HUES64 (cell line): ENCODE measurements around the gene ELFN2.

ENCODE experiments used
- H3K27ac ChIP-seq: 2 replicates; pipeline ENCODE4 v1.7.0; 2013; ENCODE audit warnings: low read depth, low read length, inconsistent platforms
- H3K27me3 ChIP-seq: 2 replicates; pipeline ENCODE4 v1.6.1; 2013; ENCODE audit warnings: mild to moderate bottlenecking, low read length; ENCODE audit not compliant: insufficient read depth
- H3K36me3 ChIP-seq: 2 replicates; pipeline ENCODE4 v1.6.1; 2013; ENCODE audit warnings: mild to moderate bottlenecking, low read length; ENCODE audit not compliant: insufficient read depth
- H3K4me1 ChIP-seq: 2 replicates; pipeline ENCODE4 v1.6.1; 2013; ENCODE audit warnings: mild to moderate bottlenecking, low read length, moderate library complexity; ENCODE audit not compliant: insufficient read depth
- H3K4me3 ChIP-seq: 2 replicates; pipeline ENCODE4 v1.5.1; 2013; ENCODE audit warnings: mild to moderate bottlenecking, low read length, moderate library complexity
- H3K9ac ChIP-seq: 2 replicates; pipeline ENCODE4 v1.6.1; 2013; ENCODE audit warnings: mild to moderate bottlenecking, low read depth, low read length
- H3K9me3 ChIP-seq: 2 replicates; pipeline ENCODE4 v1.6.1; 2013; ENCODE audit warnings: low read depth, low read length; ENCODE audit not compliant: insufficient read depth
- WGBS: fragments of 150-250, 120-280 bp; methylation state at CpG from one replicate; pipeline ENCODE4 v1.1.7; 2013; ENCODE audit warnings: missing lambda C conversion rate; 5-methylcytosine and 5-hydroxymethylcytosine counted together

The ELFN2 gene

DNA sequence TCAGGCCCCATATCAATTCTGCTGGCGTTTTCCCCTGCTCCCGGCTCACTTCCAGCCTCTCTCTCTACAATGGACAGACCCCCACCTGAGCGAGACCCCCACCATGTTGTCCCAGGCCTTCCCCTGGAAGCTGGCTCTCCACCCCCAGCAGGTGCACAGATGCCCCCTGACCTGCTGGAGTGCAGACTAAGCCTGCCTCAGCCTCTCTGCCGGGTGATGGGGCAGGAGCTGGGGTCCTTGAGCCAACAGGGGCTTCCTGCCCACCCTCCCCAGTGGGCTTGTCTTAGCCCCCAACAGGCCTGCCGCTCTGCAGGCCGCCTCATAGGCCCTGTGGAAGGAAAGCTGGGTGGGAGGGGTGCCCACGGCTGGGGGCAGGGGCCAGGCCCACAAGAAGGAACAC, 10.0 kb downstream of the ELFN2 start:
- 80% methylated on average over 7 of the region's 7 CpGs for WGBS
- no peaks in the 10 kb centered on the region for H3K9me3 ChIP-seq
- H3K4me1 ChIP-seq = peaks cover 5% of the 10 kb centered on the region; the same call in 1 of the 2 replicates
- no peak overlapping the region for H3K27ac ChIP-seq
- H3K36me3 ChIP-seq = no peaks in the 10 kb centered on the region
- peaks cover 33% of the 10 kb centered on the region for H3K27me3 ChIP-seq
- H3K9ac ChIP-seq = no peak overlapping the region
- no peak overlapping the region for H3K4me3 ChIP-seq

DNA sequence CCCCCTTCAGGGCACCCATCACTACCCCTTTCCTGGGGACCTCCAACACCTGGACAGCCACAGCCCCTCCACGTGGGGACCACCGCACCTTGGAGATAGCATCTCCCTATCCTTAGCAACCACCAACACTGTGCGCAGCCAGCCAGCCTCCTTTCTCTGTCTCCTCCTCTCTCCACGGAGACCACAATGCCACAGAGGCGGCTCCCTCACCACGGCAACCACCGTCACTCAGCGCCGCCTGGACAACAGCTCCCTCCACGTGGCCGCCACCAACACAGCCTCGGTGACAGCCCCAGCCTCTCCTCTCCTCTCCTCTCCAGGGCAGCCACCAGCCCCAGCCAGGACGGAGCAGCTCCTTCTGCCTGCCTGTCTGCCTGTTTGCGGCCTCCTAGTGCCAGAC, 10.5 kb downstream of the ELFN2 start:
- WGBS = 60% methylated on average over 14 of the region's 14 CpGs
- Histone ChIP-seq H3K9ac (no peak overlapping the region), H3K9me3 (no peaks in the 10 kb centered on the region)

DNA sequence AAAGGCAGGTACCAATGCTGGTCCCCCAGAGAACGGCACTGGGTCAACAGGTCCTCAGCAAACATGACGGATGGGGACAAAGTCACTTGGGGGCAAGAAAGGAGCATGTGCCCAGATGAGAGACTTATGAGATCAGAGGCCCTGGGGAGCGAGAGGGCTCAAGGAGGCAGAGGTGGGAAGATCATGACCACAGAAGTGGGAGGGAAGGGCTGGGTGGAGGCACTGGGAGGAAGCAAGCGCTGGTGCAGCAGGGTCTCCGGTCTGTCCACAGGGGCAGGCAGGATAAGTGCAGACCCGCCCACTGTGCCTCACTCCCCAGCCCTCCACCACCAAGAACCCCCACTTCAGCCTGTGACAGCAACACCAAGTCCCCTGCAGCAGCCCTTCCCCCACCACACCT, 10.9 kb downstream of the ELFN2 start:
- no peak overlapping the region for H3K27ac ChIP-seq
- H3K4me1 ChIP-seq = peaks cover 5% of the 10 kb centered on the region; the same call in 1 of the 2 replicates
- no peak overlapping the region for H3K9ac ChIP-seq
- WGBS = 86% methylated on average over 6 of the region's 6 CpGs
- H3K9me3 ChIP-seq = no peaks in the 10 kb centered on the region
- H3K36me3 ChIP-seq = no peaks in the 10 kb centered on the region
- peaks cover 26% of the 10 kb centered on the region for H3K27me3 ChIP-seq
- H3K4me3 ChIP-seq = no peak overlapping the region

More for the DNA sequence above, 10.5 kb downstream of the ELFN2 start:
- Histone ChIP-seq H3K27me3 (peaks cover 30% of the 10 kb centered on the region), H3K4me1 (peaks cover 5% of the 10 kb centered on the region; the same call in 1 of the 2 replicates), H3K36me3 (no peaks in the 10 kb centered on the region), H3K27ac (no peak overlapping the region), H3K4me3 (no peak overlapping the region)

DNA sequence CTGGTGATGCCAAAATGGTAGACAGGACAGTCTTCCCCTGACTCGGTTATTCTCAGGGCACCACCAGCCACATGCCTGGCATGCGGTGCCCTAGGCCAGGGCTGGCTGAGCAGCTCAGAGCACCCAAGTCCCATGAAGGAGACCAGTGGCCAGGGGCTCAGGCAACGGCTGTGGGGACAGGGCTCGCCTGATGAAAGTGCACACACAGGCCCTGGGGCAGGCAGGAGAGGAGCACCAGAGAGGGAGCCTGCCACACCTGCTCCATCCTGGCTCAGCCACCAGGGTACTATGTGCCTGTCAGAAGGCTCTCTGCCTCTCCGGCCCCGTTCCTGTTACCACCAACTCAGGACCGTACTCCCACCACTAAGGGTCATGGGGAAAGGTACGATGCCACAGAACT, 12.1 kb downstream of the ELFN2 start:
- Histone ChIP-seq H3K36me3 (no peaks in the 10 kb centered on the region), H3K4me3 (no peak overlapping the region), H3K4me1 (peaks cover 5% of the 10 kb centered on the region; the same call in 1 of the 2 replicates), H3K9ac (no peak overlapping the region), H3K9me3 (no peaks in the 10 kb centered on the region), H3K27me3 (peaks cover 14% of the 10 kb centered on the region), H3K27ac (no peak overlapping the region)
- 92% methylated on average over 8 of the region's 8 CpGs for WGBS

DNA sequence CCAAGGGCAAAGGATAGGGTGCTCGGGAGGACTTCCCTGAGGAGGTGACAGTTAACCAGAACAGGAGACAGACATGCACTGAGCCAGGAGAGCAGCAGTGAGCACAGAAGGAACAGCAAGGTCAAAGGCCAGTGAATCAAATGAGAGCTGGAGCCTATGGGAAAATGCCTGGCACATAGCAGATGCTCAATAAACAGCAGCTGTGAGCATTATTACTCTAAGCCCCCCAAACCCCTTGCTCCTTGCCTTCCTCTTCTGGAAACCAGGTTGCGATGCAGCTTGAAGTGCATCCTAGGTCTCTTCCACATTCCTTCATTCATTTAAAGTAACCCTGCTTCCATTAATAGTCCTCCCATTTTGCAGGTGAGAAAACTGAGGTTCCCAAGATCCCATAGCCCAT, 13.0 kb downstream of the ELFN2 start:
- peaks cover 3% of the 10 kb centered on the region; the same call in 1 of the 2 replicates for H3K4me1 ChIP-seq
- H3K4me3 ChIP-seq = no peak overlapping the region
- H3K27me3 ChIP-seq = peaks cover 7% of the 10 kb centered on the region
- H3K27ac ChIP-seq = no peak overlapping the region
- WGBS = 89% methylated on average over 2 of the region's 2 CpGs
- no peak overlapping the region for H3K9ac ChIP-seq
- no peaks in the 10 kb centered on the region for H3K9me3 ChIP-seq
- H3K36me3 ChIP-seq = no peaks in the 10 kb centered on the region

DNA sequence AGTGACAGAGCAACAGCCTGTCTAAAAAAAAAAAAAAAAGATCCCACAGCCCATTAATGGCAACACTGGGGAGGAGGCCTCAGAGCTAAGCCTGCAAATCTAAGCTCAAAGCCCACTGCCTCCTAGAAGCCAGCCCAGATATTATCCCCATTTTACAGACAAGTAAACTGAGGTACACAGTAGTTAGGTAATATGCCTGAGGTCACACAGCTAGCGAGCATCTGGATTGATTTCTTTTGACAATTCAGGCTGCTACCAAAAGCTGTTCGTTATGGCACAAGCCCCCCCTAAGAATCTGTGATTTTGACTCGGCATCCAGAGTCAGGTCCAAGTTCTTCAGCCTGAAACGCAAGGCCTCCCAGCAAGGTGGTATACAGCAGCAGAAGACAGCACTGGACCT, 13.7 kb downstream of the ELFN2 start:
- Histone ChIP-seq H3K27ac (no peak overlapping the region), H3K4me1 (no peaks in the 10 kb centered on the region), H3K4me3 (no peak overlapping the region), H3K27me3 (0 out of 2 replicates have a peak, but pooled peaks cover under 1% of the 10 kb centered on the region), H3K36me3 (no peaks in the 10 kb centered on the region), H3K9ac (no peak overlapping the region), H3K9me3 (no peaks in the 10 kb centered on the region)
- 90% methylated on average over 4 of the region's 4 CpGs for WGBS

DNA sequence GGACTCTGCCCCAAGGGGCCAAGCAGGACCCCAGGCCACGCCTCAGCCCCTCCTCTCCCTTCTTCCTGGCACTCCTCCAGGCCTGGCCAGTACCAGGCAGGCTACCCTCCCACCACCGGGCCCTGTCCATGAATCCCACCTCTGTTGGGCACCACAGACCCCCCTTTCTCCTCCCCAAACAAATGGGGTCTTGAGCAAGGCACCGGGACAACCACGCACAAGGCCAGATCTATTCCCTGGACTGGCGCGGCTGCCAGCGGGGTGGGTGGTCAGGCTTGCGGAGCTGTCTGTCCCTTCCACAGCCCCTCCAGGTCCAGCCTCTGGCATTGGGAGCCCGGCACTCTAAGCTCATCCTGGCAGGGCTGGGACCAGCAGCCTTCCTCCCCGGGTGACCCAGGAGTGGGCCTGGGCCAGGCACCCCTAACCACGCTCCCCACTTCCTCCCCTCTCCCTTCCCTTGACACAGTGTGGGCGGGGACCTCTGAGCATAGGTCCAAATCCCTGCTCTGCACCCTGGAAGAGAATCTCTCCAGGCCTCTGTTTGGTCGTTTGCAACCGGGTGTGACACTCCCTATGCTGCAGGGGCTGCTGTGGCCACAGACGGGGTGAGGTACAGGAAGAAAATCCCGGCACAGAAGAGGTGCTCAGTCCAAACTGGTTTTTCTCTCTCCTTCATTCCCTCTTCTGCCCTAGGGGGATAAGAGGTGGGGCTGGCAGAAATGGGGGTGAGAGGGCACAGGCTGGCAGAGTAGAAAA, 14.6 kb downstream of the ELFN2 start:
- no peaks in the 10 kb centered on the region for H3K36me3 ChIP-seq
- no peak overlapping the region for H3K9ac ChIP-seq
- 85% methylated on average over 16 of the region's 16 CpGs for WGBS
- no peaks in the 10 kb centered on the region for H3K4me1 ChIP-seq
- H3K9me3 ChIP-seq = no peaks in the 10 kb centered on the region
- H3K4me3 ChIP-seq = no peak overlapping the region
- H3K27ac ChIP-seq = no peak overlapping the region
- H3K27me3 ChIP-seq = no peaks in the 10 kb centered on the region

DNA sequence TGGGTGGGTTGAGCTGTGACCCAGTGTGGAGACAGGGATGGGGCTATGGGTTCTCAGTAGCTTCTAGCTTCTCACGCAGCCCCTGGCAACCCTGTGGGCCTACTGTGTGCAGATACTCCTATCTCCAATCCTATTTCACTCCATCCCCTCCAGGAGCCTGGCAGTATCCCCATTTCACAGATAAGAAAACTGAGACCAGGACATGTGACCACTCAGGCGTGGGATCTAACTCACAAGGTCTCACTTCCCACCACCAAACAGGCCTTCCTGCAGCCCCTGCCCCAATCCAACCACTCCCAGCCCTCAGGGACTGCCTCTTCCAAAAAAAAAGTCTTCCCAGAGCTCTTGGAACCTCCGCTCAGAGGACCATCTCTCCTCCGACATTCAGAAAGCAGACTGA, 15.6 kb downstream of the ELFN2 start:
- Histone ChIP-seq H3K9ac (no peak overlapping the region), H3K36me3 (no peaks in the 10 kb centered on the region), H3K27me3 (no peaks in the 10 kb centered on the region), H3K9me3 (no peaks in the 10 kb centered on the region), H3K4me1 (no peaks in the 10 kb centered on the region), H3K27ac (no peak overlapping the region), H3K4me3 (no peak overlapping the region)
- WGBS = 88% methylated on average over 4 of the region's 4 CpGs

DNA sequence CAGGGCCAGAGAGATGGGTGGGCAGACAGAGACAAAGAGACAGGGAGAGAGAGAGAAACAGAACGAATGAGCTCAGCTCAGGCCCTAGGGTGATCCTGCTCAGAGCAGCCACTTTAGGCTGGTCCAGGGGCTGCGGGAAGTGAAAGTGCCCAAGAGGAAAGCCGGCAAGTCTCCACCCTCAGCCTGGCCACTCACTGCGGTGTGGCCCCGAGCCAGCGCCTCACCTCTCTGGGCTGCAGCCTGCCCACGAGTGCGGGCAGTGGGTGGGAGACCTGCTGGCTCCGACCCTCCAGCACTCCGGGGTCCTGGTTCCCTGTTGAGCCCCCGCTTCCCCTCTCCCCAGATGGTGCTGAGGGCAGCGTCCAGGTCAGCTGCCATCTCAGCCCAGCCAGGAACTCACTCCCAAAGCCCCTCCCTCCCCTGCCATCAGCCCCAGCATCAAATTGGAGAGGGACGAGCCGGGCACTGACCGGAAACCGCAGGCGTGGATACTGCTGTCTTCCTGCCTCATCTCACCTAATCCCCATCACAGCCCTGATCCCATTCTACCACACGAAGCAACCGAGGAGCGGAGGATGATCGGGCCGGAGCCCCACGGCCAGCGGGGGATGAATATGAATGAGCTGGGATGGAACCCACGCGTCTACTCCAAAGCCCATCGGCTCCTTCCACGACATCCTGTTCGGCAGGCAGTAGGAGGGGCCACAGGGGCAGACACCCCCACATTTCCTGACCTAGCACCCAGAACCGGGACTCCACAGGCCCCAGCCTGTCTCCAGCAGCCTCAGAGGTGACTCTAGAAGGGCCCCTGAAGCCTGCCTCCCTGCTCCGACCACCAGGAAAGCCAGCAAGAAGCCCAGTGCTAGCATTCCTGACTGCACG, 16.9 kb downstream of the ELFN2 start:
- Histone ChIP-seq H3K27ac (no peak overlapping the region), H3K9ac (no peak overlapping the region), H3K9me3 (no peaks in the 10 kb centered on the region), H3K27me3 (no peaks in the 10 kb centered on the region), H3K36me3 (no peaks in the 10 kb centered on the region), H3K4me3 (no peak overlapping the region), H3K4me1 (no peaks in the 10 kb centered on the region)
- WGBS = 79% methylated on average over 32 of the region's 32 CpGs

DNA sequence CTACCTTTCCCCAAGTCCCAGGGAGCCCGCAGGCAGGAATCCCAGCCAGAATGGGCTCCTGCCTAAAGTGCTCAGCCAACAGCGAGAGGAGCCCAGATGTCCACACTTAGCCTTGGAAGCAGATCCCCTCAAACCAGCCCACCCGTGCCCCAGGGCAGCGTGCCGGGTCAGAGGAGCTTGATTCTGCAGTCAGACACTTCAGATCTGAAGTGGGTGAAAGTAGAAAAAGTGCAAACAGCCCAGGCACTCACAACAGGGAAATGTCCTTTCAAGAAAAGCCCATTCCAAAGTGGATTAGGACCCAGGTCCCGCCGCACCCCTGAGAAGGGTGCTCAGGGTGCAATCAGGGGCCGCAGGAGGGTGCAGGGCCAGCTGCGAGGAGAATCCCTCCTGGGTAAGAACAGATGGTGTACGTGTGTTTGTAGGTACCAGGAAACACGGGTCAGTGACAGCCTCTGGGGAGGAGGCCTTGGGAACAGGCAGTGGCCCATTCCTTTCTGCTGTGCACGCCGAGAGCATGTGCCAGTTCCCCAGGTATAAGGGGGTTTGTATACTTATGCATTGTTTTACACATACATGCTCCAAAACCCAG, 17.7 kb downstream of the ELFN2 start:
- no peaks in the 10 kb centered on the region for H3K9me3 ChIP-seq
- H3K36me3 ChIP-seq = no peaks in the 10 kb centered on the region
- WGBS = 91% methylated on average over 13 of the region's 13 CpGs
- no peaks in the 10 kb centered on the region for H3K27me3 ChIP-seq
- H3K4me1 ChIP-seq = no peaks in the 10 kb centered on the region
- H3K4me3 ChIP-seq = no peak overlapping the region
- H3K27ac ChIP-seq = no peak overlapping the region
- no peak overlapping the region for H3K9ac ChIP-seq

DNA sequence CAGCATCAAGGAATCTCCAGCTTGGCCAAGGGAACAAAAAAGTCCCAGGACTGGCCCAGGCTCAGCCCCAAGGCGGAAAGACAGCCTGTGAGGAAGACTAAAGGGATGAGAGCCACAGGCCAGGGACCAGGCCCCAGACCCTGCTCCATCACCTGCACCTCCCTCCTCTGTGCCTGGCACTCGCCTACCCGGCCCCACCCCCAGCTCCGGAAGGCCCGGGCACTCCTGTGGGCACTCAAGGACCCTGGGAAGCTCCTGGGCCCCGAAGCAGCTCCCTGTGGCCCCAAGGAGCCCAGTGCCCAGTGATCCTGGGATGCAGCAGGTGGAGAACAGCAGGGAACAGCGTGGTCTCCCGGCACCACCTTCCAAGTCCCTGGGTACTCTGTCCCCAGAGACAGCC, 18.2 kb downstream of the ELFN2 start:
- Histone ChIP-seq H3K4me1 (no peaks in the 10 kb centered on the region), H3K9me3 (no peaks in the 10 kb centered on the region), H3K27ac (no peak overlapping the region), H3K9ac (no peak overlapping the region), H3K36me3 (no peaks in the 10 kb centered on the region), H3K4me3 (no peak overlapping the region), H3K27me3 (no peaks in the 10 kb centered on the region)
- WGBS = 94% methylated on average over 8 of the region's 8 CpGs
